Tibial artery (tissue), 4 donors: ENCODE measurements around the gene C22orf42.
"Not testable (repeated sequence)": the region's sequence is repeated elsewhere in the genome, so short reads cannot be mapped to it uniquely, and the experiment has no call there.

Source experiments
- DNase-seq, 2 donors: peaks; one replicate each; pipeline ENCODE4 v3.0.0-alpha.2; 2019
- H3K27ac ChIP-seq, 2 donors: fragments of 200-600 bp; sonication (generic) in 1 of 2; 1 replicate in 1 of 2; 2 replicates in 1 of 2; pipeline ENCODE4 v1.5.1; 2018 to 2019; ENCODE audit warnings: mild to moderate bottlenecking in 1 of 2
- H3K27me3 ChIP-seq, 2 donors: fragments of 200-600 bp; sonication (generic) in 1 of 2; one replicate each; pipeline versions ENCODE4 v1.5.1 to v1.6.0; 2016 to 2019
- H3K36me3 ChIP-seq, 3 donors: fragments of 200-600 bp; sonication (generic) in 2 of 3; one replicate each; pipeline ENCODE4 v1.5.1; 2016 to 2019; ENCODE audit warnings: mild to moderate bottlenecking in 2 of 3
- H3K4me1 ChIP-seq, 4 donors: fragments of 200-600 bp; sonication (generic) in 2 of 4; 1 replicate in 3 of 4; 2 replicates in 1 of 4; pipeline ENCODE4 v1.5.1; 2016 to 2019
- H3K4me3 ChIP-seq, 2 donors: fragments of 200-600 bp; sonication (generic) in 1 of 2; 1 replicate in 1 of 2; 2 replicates in 1 of 2; pipeline ENCODE4 v1.5.1; 2018 to 2019; ENCODE audit warnings: mild to moderate bottlenecking in 2 of 2
- H3K9me3 ChIP-seq, 3 donors: fragments of 200-600 bp; sonication (generic) in 1 of 3; one replicate each; pipeline ENCODE4 v1.5.1; 2016 to 2019
- intact Hi-C: fragments of 100-400 bp; cut with DNase I; formaldehyde crosslinking; loops from one replicate; pipeline ENCODE4 v1.15.0; 2023; ENCODE audit warnings: low total_unique reads
- TF ChIP-seq, protein P1 (sequence below), 2 experiments: fragments of 200-600 bp in 1 of 2; fragments of 450-650 bp in 1 of 2; IDR thresholded peaks; one replicate each; pipeline ENCODE4 v1.5.1; 2017 to 2019; ENCODE audit warnings: antibody characterized with exemption in 2 of 2, mild to moderate bottlenecking in 1 of 2, moderate library complexity in 1 of 2

C22orf42 gene

GRCh38 chr22:32202539-32203180, 43.6 kb upstream of the C22orf42 start:
- Histone ChIP-seq H3K9me3 (no peaks in the 10 kb centered on the region), H3K4me3 (no peak overlapping the region), H3K4me1 (peaks cover 0 to 23% (median 2%) of the 10 kb centered on the region in 4 donors), H3K36me3 (no peaks in the 10 kb centered on the region), H3K27ac (no peak overlapping the region), H3K27me3 (peaks cover 0 to 63% of the 10 kb centered on the region in 2 donors)
- no peak for DNase-seq
- intact Hi-C loops = no loop called here
- TF ChIP-seq, protein P1, sequence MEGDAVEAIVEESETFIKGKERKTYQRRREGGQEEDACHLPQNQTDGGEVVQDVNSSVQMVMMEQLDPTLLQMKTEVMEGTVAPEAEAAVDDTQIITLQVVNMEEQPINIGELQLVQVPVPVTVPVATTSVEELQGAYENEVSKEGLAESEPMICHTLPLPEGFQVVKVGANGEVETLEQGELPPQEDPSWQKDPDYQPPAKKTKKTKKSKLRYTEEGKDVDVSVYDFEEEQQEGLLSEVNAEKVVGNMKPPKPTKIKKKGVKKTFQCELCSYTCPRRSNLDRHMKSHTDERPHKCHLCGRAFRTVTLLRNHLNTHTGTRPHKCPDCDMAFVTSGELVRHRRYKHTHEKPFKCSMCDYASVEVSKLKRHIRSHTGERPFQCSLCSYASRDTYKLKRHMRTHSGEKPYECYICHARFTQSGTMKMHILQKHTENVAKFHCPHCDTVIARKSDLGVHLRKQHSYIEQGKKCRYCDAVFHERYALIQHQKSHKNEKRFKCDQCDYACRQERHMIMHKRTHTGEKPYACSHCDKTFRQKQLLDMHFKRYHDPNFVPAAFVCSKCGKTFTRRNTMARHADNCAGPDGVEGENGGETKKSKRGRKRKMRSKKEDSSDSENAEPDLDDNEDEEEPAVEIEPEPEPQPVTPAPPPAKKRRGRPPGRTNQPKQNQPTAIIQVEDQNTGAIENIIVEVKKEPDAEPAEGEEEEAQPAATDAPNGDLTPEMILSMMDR (IDR thresholded peaks at IDR 0.05) = peak in 1 of 2 experiments; percentile 21

- Histone ChIP-seq H3K27me3 (peaks cover 0 to 63% of the 10 kb centered on the region in 2 donors), H3K27ac (no peak overlapping the region), H3K4me1 (peaks cover 0 to 23% (median 2%) of the 10 kb centered on the region in 4 donors), H3K9me3 (no peaks in the 10 kb centered on the region), H3K4me3 (no peak overlapping the region), H3K36me3 (no peaks in the 10 kb centered on the region)
- no peak for DNase-seq
- TF ChIP-seq, protein P1 (IDR thresholded peaks at IDR 0.05) = no peak
- intact Hi-C loops = no loop called here
Observed at GRCh38 chr22:32202161-32202538, 43.0 kb upstream of the C22orf42 start.

GRCh38 chr22:32200752-32201151, 41.6 kb upstream of the C22orf42 start:
- Histone ChIP-seq H3K36me3 (no peaks in the 10 kb centered on the region), H3K9me3 (no peaks in the 10 kb centered on the region), H3K4me3 (no peak overlapping the region), H3K27ac (no peak overlapping the region), H3K4me1 (peaks cover 0 to 23% (median 2%) of the 10 kb centered on the region in 4 donors), H3K27me3 (peaks cover 0 to 55% of the 10 kb centered on the region in 2 donors)
- TF ChIP-seq, protein P1 (IDR thresholded peaks at IDR 0.05) = no peak
- intact Hi-C loops = no loop called here
- no peak for DNase-seq

GRCh38 chr22:32199961-32200360, 40.9 kb upstream of the C22orf42 start:
- Histone ChIP-seq H3K4me1 (peaks cover 0 to 23% (median 2%) of the 10 kb centered on the region in 4 donors), H3K27me3 (peaks cover 0 to 48% of the 10 kb centered on the region in 2 donors), H3K27ac (no peak overlapping the region), H3K4me3 (no peak overlapping the region), H3K9me3 (no peaks in the 10 kb centered on the region), H3K36me3 (no peaks in the 10 kb centered on the region)
- TF ChIP-seq, protein P1 (IDR thresholded peaks at IDR 0.05) = no peak
- intact Hi-C loops = no loop called here
- DNase-seq = no peak

DNA sequence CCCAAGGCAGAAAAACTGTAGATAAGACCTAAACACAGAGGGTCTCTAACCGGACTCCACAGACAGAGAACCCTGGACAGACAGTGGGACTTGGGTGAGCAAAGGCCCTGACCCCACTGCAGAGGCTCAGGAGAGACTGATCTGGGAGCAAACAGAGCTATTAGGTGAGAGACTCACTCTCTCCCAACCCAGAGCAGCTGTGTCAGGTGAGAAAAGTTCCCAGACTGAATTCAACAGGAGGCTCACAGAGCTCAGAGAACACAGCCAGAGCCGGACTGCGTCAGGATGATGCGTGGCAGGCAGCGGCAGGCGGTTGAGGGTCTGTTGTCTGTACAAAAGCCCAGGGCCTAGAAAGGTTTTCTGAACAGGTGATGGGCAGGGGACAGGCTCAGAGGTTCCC, 40.2 kb upstream of the C22orf42 start:
- Histone ChIP-seq H3K4me1 (peaks cover 0 to 20% (median 2%) of the 10 kb centered on the region in 4 donors), H3K27ac (no peak overlapping the region), H3K27me3 (peaks cover 0 to 42% of the 10 kb centered on the region in 2 donors), H3K4me3 (no peak overlapping the region), H3K9me3 (no peaks in the 10 kb centered on the region), H3K36me3 (no peaks in the 10 kb centered on the region)
- intact Hi-C loops = no loop called here
- DNase-seq = no peak
- TF ChIP-seq, protein P1 (IDR thresholded peaks at IDR 0.05) = no peak

DNA sequence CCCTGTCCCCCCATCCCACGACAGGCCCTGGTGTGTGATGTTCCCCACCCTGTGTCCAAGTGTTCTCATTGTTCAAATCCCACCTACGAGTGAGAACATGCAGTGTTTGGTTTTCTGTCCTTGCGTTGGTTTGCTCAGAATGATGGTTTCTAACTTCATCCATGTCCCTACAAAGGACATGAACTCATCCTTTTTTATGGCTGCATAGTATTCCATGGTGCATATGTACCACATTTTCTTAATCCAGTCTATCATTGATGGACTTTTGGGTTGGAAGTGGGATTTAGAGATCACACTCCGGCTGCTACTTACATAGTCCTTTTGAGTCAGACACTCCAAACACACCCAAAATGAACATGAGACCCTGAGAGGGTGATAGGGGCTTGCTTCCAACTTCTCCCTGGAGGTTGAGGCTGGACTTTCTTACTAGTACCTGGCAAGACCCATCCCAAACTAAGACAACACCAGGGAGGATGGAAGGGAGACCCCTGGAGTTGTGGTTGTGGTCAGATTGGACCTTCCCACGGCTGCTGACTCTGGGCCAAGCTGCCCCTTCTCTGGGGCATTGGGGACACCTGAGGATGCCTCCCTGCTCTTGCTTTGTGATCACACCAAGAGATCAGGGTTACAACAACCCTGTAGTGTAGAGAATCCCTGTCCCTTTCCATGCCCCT, 38.6 kb upstream of the C22orf42 start:
- intact Hi-C loops, H3K4me1 ChIP-seq, DNase-seq, H3K4me3 ChIP-seq, H3K9me3 ChIP-seq, H3K27ac ChIP-seq, H3K36me3 ChIP-seq: not testable (repeated sequence)
- peaks cover 0 to 25% of the 10 kb centered on the region in 2 donors for H3K27me3 ChIP-seq

GRCh38 chr22:32195900-32196299, 36.8 kb upstream of the C22orf42 start:
- H3K4me3 ChIP-seq, H3K36me3 ChIP-seq, intact Hi-C loops, DNase-seq, H3K4me1 ChIP-seq, H3K27ac ChIP-seq, H3K9me3 ChIP-seq: not testable (repeated sequence)
- H3K27me3 ChIP-seq = peaks cover 0 to 22% of the 10 kb centered on the region in 2 donors

DNA sequence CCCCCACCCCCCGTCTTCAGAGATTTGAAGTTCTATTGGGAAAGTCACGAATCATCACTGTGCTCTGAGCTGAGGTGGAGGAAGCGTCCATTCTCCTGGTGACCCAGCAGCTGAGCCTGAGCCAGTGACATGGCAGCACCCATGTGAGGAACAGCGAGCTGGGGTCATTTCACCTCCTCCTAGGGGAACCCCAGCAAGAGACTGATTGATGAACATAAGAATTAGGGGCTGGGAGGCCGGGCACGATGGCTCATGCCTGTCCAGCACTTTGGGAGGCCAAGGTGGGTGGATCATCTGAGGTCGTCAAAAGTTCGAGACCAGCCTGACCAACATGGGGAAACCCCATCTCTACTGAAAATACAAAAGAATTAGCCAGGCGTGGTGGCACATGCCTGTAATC, 34.2 kb upstream of the C22orf42 start:
- H3K27me3 ChIP-seq, DNase-seq, H3K4me3 ChIP-seq, intact Hi-C loops, H3K9me3 ChIP-seq, H3K36me3 ChIP-seq, H3K4me1 ChIP-seq, H3K27ac ChIP-seq: not testable (repeated sequence)

DNA sequence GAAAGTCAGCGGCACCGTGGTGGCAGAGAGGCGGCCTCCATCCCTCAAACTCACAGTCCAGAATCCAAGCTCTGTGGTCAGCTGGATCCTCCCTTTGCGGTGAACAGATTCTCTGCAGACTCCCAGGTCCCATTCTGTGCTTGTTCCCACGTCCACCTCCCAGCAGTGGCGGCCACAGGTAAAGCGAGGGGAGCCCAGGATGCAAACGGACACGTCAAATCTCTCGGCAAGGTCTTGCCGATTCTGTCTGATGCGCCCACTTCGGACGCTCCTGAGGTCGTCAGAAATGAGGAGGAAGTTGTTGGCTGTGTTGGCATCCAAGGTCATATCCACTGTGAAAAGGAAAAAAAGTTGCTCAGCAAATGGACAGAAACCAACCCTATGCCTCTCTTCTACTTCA, 31.9 kb upstream of the C22orf42 start:
- H3K27me3 ChIP-seq, H3K27ac ChIP-seq, intact Hi-C loops, H3K9me3 ChIP-seq, H3K36me3 ChIP-seq, H3K4me1 ChIP-seq, H3K4me3 ChIP-seq: not testable (repeated sequence)
- DNase-seq = peak in 1 of 2 donors; percentile 33
